ENCODE measurements around the gene ATP7B.
"Not testable (repeated sequence)": the region's sequence is repeated elsewhere in the genome, so short reads cannot be mapped to it uniquely, and the experiment has no call there.

Gene ATP7B

GRCh38 chr13:51919531-51919930, 91.7 kb downstream of the ATP7B start:
- DNase-seq: peak; percentile 50

DNA sequence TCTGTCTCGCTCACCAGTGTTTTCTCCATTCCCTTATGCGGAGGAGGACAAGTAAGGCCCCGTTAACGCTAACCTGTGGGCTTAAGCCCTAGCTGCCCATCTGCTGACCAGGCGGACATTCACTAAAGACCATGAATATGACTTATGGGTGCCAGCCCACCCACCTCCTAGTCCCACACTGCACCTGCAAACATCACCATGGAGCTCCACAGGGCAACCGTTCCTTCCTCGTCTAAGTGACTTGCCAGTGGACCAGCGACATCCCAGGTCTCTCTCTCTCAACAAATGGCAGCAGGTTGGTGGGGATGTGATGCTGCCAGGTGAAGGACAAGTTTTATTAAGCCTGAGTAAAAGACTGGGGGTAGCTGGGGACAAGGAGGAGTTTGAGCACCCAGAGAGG, 94.3 kb downstream of the ATP7B start:
- no peak for DNase-seq

GRCh38 chr13:51916051-51916818, 95.0 kb downstream of the ATP7B start:
- DNase-seq: no peak

GRCh38 chr13:51914137-51914493, 97.1 kb downstream of the ATP7B start:
- DNase-seq: no peak

GRCh38 chr13:51913421-51914136, 97.7 kb downstream of the ATP7B start:
- no peak for DNase-seq

GRCh38 chr13:51912511-51913225, 98.6 kb downstream of the ATP7B start:
- no peak for DNase-seq

GRCh38 chr13:51912091-51912490, 99.2 kb downstream of the ATP7B start:
- DNase-seq: no peak

GRCh38 chr13:51910508-51910907, 100.7 kb downstream of the ATP7B start:
- no peak for DNase-seq

GRCh38 chr13:51909265-51909664, 102.0 kb downstream of the ATP7B start:
- DNase-seq: not testable (repeated sequence)

DNA sequence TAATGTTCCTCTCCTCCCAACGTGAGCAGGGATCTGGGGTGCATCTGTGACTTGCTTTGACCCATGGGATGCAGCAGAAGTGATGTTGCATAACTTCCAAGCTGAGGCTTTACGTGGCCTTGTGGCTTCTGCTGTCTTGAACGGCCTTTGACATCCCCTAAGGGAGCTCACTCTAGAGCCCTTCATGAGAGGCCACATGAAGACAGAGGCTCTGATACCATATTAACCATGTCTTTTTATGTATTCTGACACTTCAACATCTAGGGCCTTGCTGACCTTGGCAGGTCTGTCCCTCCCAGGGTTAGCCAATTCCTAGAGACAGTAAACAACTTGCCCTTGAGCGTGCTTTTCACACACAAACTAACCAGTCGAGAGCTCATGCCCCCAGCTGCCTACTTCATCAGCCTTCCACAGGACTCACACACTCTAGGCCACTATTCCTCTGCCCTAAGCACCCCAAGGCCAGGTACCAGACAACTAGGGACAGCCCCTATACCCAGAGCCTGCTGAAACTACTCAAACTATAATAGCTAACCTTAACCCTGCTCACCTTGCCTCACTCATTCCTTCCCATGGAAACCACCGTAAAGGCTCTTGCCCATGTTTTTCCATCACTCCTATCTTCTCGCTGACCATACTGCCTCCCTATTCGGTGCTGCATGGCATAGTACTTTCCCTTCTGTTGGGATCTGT, 104.1 kb downstream of the ATP7B start:
- no peak for DNase-seq

DNA sequence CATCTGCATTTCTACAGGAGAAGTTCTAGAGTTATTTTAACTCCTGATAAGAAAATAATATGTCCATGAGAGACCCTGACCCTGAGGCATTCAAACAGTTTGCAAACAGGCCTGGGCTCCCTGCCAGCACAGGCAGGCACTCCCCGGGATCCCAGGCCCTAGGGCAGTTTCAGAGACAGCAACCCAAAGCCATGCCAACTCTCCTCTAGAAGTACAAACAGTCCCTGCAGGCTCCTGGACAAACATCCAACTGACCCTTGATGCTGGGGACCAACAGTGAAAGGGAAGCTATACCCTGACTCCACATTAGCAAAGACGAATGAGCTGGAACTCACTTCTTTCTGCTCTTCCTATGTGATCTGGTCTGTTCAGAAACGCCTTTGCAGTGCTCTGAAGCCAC, 104.7 kb downstream of the ATP7B start:
- no peak for DNase-seq

- no peak for DNase-seq
Observed at GRCh38 chr13:51905787-51906186, 105.5 kb downstream of the ATP7B start.

DNA sequence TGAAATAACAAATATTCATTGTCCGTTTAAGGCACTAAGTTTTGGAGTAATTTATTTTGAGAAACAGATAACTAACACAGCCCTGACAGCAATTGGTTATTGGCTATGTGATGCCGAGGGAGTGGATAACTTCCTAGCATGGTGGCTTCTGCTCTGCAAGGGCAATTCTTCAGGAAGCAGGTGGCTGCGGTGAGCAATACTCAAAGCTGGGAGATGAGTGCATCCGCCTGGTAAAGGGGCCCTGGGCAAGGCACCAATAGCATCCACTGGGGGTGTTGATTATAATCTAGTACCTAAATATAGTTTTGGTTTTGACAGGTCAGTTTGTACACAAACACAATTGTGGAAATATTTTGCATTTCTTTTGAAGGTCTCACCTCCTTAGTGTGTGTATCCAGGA, 108.5 kb downstream of the ATP7B start:
- DNase-seq: no peak

DNA sequence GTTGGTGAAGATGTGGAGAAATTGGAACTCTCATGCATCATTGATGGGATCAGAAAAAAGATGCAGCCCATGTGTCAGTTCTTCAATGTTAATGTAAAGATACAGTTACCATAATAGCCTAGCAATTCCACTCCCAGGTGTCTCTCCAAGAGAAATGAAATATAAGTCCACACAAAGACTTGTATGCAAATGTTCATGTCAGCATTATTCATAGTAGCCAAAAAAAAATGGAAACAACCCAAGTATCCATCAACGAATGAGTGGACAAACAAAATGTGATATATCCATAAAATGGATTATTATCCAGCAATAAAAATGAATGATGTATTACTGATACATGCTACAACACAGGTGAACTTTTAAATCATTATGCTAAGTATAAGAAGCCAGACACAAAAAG, 110.8 kb downstream of the ATP7B start:
- DNase-seq: no peak

DNA sequence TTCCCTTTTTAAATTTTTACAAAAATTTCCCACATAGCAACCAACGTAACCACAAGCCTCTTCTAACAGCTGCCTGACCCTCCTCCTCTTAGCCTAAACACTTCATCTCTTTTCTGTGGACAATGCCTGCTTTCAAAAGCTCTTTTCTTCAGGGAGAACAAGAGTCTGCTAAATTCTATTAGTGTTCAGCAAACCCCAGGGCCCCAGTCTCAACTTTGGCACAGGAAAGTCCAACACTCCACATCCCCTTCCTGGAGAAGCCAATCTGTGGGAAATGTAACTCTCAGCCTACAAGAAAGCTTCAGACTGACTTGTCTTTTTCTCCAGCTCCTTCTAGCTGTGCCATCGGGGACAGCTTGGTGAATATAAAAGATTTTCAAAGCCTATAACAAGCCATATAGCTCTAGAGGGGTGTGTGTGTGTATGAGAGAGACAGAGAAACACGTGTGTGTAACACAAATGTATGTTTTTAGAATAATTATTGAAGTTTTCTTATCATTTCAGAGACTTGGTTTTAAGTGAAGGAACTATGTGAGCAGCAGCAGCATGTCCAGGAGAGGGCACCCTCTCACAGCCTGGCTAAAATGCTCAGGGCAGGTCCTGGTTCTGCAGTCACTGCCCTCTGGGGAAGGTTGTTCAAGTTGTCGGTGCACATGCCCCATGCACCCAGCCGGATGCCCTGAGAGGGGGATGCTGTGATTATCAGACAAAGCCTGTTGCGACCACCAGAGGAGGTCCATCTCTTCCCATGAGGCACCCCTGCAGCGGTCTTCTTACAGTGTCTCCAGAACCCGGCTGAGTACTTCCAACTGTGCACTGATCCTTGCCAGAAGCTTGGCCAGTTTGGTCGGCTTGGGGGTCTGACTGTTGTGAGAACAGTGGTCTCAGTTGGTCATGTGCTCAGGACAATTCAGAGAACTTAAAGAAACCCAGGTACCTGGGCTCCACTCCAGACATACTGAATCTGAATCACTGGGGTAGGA, 115.1 kb downstream of the ATP7B start:
- DNase-seq: no peak

GRCh38 chr13:51894239-51894638, 117.0 kb downstream of the ATP7B start:
- no peak for DNase-seq

- DNase-seq: no peak
Observed at GRCh38 chr13:51892657-51893056, 118.6 kb downstream of the ATP7B start.

DNA sequence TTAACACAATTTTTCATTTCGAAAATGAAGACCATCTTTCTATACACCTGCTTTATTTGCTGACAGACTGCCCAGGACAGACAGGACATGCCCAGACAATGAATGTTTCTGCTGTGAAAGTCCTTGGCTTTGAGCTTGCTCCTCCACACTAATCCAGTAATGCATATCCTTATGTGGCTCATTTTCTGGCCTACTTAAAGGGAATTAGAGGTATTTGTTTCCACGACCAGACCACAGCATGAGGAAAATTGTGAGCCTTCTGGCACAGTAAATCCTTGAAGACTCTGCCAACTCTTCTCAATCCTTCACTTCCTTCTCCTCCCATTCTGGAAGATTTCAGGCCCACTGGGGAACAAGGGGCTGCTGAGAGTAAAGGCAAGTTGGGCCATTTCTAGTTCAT, 123.8 kb downstream of the ATP7B start:
- no peak for DNase-seq

- no peak for DNase-seq
Observed at GRCh38 chr13:51885651-51886050, 125.6 kb downstream of the ATP7B start.

DNA sequence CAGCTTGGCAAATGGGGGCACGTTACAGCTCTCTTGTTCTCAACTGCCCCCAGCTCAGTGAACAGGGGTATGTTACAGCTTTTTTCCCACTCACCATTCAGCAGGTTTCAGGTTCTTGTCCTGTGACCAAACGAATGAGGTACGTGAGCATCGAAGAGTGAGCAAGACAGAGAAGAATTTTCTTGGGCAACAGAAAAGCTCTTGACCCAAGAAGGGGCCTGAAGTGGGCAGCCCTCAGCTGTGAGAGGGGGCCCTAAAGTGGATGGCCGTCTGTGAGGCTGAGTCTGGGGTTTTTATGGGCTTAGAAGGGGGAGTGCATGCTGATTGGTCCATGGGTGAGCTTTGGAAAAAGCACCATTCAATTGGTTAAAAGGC, 128.0 kb downstream of the ATP7B start:
- no peak for DNase-seq
